Endodermal cell (in vitro differentiated cells): ENCODE results near the gene IQGAP2. TPM values are rescaled to one million over a fixed set of nuclear protein-coding genes. Genes with fewer than 3 reads are reported as not detected.
A peak's percentile ranks its signal among the peaks of the same experiment; 100 is the strongest.

Experiments
- DNase-seq: peaks from one replicate; pipeline ENCODE4 v3.0.0-alpha.2; 2017
- H3K27ac ChIP-seq: 2 replicates; pipeline ENCODE4 v1.5.1; 2013; ENCODE audit warnings: mild to moderate bottlenecking, low read depth, low read length, moderate library complexity
- H3K27me3 ChIP-seq: 2 replicates; pipeline ENCODE4 v1.6.1; 2013; ENCODE audit warnings: mild to moderate bottlenecking, low read length, moderate library complexity; ENCODE audit not compliant: insufficient read depth, control insufficient read depth, poor library complexity, severe bottlenecking
- H3K36me3 ChIP-seq: 2 replicates; pipeline ENCODE4 v1.7.0; 2013; ENCODE audit warnings: mild to moderate bottlenecking, low read length, moderate library complexity; ENCODE audit not compliant: control insufficient read depth, insufficient read depth
- H3K4me1 ChIP-seq: one replicate; pipeline ENCODE4 v1.7.0; 2013; ENCODE audit warnings: low read length; ENCODE audit not compliant: control insufficient read depth, insufficient read depth
- H3K4me3 ChIP-seq: 2 replicates; pipeline ENCODE4 v1.5.1; 2013; ENCODE audit warnings: mild to moderate bottlenecking, low read length, moderate library complexity
- H3K9ac ChIP-seq: 2 replicates; pipeline ENCODE4 v1.6.1; 2013; ENCODE audit warnings: mild to moderate bottlenecking, low read length, moderate library complexity; ENCODE audit not compliant: poor library complexity, severe bottlenecking; ENCODE audit errors: extremely low read depth
- H3K9me3 ChIP-seq: 2 replicates; pipeline ENCODE4 v1.6.1; 2013; ENCODE audit warnings: mild to moderate bottlenecking, low read length, moderate library complexity; ENCODE audit not compliant: control insufficient read depth
- H3K27ac Mint-ChIP-seq: 2 replicates; pipeline ENCODE4 v1.8.0; 2020; ENCODE audit warnings: mixed read lengths
- H3K27me3 Mint-ChIP-seq: 2 replicates; pipeline ENCODE4 v1.8.0; 2021; ENCODE audit warnings: mild to moderate bottlenecking, mixed read lengths; ENCODE audit not compliant: insufficient read depth
- H3K36me3 Mint-ChIP-seq: 2 replicates; pipeline ENCODE4 v1.8.0; 2020; ENCODE audit warnings: low read depth, mixed read lengths
- H3K4me1 Mint-ChIP-seq: 2 replicates; pipeline ENCODE4 v1.8.0; 2020; ENCODE audit warnings: mixed read lengths
- H3K4me3 Mint-ChIP-seq: 2 replicates; pipeline ENCODE4 v1.8.0; 2020; ENCODE audit warnings: mild to moderate bottlenecking, moderate library complexity, mixed read lengths
- H3K9me3 Mint-ChIP-seq: 2 replicates; pipeline ENCODE4 v1.8.0; 2020; ENCODE audit warnings: mild to moderate bottlenecking, mixed read lengths
- CTCF ChIP-seq: fragments of 200-600 bp; sonication (generic); conservative IDR thresholded peaks from 2 replicates; pipeline ENCODE4 v1.5.0; 2021; ENCODE audit warnings: antibody characterized with exemption, mild to moderate bottlenecking
- WGBS, 2 experiments: methylation state at CpG; one replicate each; pipeline versions ENCODE4 v1.1.5 to v1.1.7; 2013; ENCODE audit warnings: missing lambda C conversion rate in 2 of 2, mixed read lengths in 1 of 2; ENCODE audit not compliant: insufficient coverage in 1 of 2, insufficient read length in 1 of 2; 5-methylcytosine and 5-hydroxymethylcytosine counted together
- total RNA-seq, 2 donors: library from RNA; stranded (reverse); fragmentation: NEBNext Ultra II Directional in 1 of 2; extraction: Animal tissue kit (Norgen Biotek cat#: 25700) in 1 of 2; gene quantifications; 2 replicates in 1 of 2; 3 replicates in 1 of 2; pipeline ENCODE4 v1.2.1, GENCODE V29; 2021

The IQGAP2 gene
- total RNA-seq, 2 donors from 2014 or later = 8.3 to 19.4 TPM

DNA sequence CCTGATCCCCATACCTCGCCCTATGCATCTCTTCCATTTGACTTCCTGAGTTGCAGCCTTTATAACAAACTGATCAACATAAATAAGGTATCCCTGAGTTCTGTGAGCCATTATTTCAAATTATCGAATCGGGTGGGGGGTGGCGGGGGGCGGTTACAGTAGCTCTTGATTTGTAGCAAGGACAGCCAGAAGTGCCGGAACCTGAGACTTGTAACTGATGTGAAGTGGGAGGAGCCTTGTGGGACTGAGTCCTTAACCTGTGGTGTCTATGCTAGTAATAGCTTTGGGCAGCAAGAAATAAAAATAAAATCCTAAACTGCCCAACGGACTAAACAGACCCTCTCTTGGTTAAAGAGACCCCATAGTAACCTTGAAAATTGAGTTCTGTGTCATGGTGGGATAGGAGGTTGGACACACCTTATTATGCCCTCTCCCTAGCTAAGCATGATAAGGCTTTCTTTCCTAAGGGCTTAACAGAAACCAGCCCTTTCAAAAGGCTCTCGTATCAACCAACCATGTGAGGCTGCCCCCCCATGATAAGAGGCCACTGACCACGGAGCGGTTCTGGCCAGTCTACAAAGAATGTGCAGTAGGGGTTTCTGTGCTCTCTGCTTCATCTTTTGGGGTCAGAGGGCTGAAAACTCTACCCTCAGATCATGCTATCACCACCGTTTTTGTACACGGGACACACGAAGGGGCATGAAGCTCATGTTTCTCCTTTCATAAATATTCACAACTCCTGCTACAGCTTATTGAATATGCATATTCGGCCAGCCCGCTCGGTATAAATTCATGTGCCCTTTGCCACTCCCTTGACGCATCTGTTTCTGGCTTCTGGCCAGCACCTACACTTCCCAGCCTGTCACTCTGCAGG is 39.5 kb upstream of the IQGAP2 start:
- Mint-ChIP-seq H3K36me3 (peaks cover 8% of the 10 kb centered on the region), H3K4me1 (peaks cover 48% of the 10 kb centered on the region), H3K27ac (no peak overlapping the region), H3K9me3 (peaks cover 3% of the 10 kb centered on the region), H3K27me3 (no peaks in the 10 kb centered on the region), H3K4me3 (peak overlapping the region; percentile 5)
- Histone ChIP-seq H3K27ac (peak overlapping the region; percentile 53), H3K9ac (no peak overlapping the region), H3K36me3 (no peaks in the 10 kb centered on the region), H3K4me1 (no peaks in the 10 kb centered on the region), H3K9me3 (peaks cover 1% of the 10 kb centered on the region), H3K27me3 (no peaks in the 10 kb centered on the region), H3K4me3 (no peak overlapping the region)
- 84 to 86% methylated on average over 10 to 17 of the region's 17 CpGs for WGBS, 2 experiments
- TF ChIP-seq CTCF = no peak
- DNase-seq = no peak

DNA sequence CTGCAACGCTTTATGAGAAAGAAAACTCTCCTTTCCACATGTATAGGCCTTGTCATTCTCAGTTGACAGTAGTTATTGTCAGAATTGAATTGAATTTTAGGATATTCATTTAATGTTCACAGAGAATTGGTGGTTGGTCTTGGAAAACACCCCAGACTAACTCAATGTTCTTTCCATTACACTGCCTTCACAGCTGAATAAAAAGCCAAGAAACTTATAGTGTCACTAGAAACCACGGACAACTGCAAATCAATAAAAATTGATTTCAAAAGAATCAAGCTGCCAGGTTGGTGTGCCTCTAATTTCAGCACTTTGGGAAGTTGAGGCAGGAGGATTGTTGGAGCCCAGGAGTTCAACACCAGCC is 38.9 kb upstream of the IQGAP2 start:
- H3K4me3 Mint-ChIP-seq = no peak overlapping the region

GRCh38 chr5:76365561-76365960 is 37.5 kb upstream of the IQGAP2 start:
- Histone ChIP-seq H3K27ac (no peak overlapping the region), H3K36me3 (no peaks in the 10 kb centered on the region), H3K9ac (no peak overlapping the region), H3K27me3 (no peaks in the 10 kb centered on the region), H3K4me3 (no peak overlapping the region), H3K4me1 (no peaks in the 10 kb centered on the region), H3K9me3 (peaks cover 7% of the 10 kb centered on the region)
- no peak for DNase-seq
- Mint-ChIP-seq H3K9me3 (peaks cover 11% of the 10 kb centered on the region), H3K27me3 (no peaks in the 10 kb centered on the region), H3K27ac (no peak overlapping the region), H3K4me1 (peaks cover 46% of the 10 kb centered on the region), H3K36me3 (peaks cover 13% of the 10 kb centered on the region), H3K4me3 (no peak overlapping the region)
- TF ChIP-seq CTCF = no peak

More for the DNA sequence above, 38.9 kb upstream of the IQGAP2 start:
- H3K27ac Mint-ChIP-seq = no peak overlapping the region
- TF ChIP-seq CTCF = no peak
- DNase-seq = no peak
- peaks cover 9% of the 10 kb centered on the region for H3K9me3 Mint-ChIP-seq
- H3K27me3 Mint-ChIP-seq = no peaks in the 10 kb centered on the region
- Histone ChIP-seq H3K36me3 (no peaks in the 10 kb centered on the region), H3K9ac (no peak overlapping the region), H3K27me3 (no peaks in the 10 kb centered on the region), H3K4me1 (no peaks in the 10 kb centered on the region), H3K9me3 (peaks cover 7% of the 10 kb centered on the region), H3K4me3 (no peak overlapping the region), H3K27ac (peak overlapping the region; percentile 32)
- peaks cover 48% of the 10 kb centered on the region for H3K4me1 Mint-ChIP-seq
- peaks cover 13% of the 10 kb centered on the region for H3K36me3 Mint-ChIP-seq
- WGBS, 2 experiments = 89 to 100% methylated on average over 1 to 2 of the region's 2 CpGs
